SU-DHL-6 (cell line): ENCODE measurements around the gene NKX2-2.

ENCODE experiments used
- H2AFZ ChIP-seq: fragments of 200-600 bp; sonication (generic); 2 replicates; pipeline ENCODE4 v1.6.1; 2014; ENCODE audit warnings: low read depth, mild to moderate bottlenecking, moderate library complexity, mixed read lengths, antibody characterized with exemption, low read length; ENCODE audit not compliant: severe bottlenecking
- H3F3A ChIP-seq: fragments of 200-600 bp; shearing (Covaris generic); 2 replicates; pipeline ENCODE4 v1.6.0; 2016; ENCODE audit warnings: antibody characterized with exemption, mild to moderate bottlenecking; ENCODE audit not compliant: insufficient read depth
- H3K27ac ChIP-seq: fragments of 200-600 bp; sonication (generic); 2 replicates; pipeline ENCODE4 v1.5.1; 2016; ENCODE audit warnings: low read depth, mild to moderate bottlenecking, low read length, moderate library complexity, mixed read lengths
- H3K27me3 ChIP-seq: fragments of 200-600 bp; sonication (generic), shearing (Covaris generic); 2 replicates; pipeline ENCODE4 v1.6.0; 2014; ENCODE audit warnings: mild to moderate bottlenecking, low read length
- H3K36me3 ChIP-seq: fragments of 200-600 bp; sonication (generic); 2 replicates; pipeline ENCODE4 v1.6.1; 2014; ENCODE audit warnings: mild to moderate bottlenecking, low read length, mixed read lengths
- H3K4me2 ChIP-seq: fragments of 300-600, 200-600 bp; shearing (Covaris generic), sonication (generic); 2 replicates; pipeline ENCODE4 v1.6.0; 2014; ENCODE audit warnings: low read length, low read depth, mild to moderate bottlenecking; ENCODE audit not compliant: poor library complexity, severe bottlenecking
- H3K4me3 ChIP-seq: fragments of 200-600 bp; sonication (generic); 2 replicates; pipeline ENCODE4 v1.5.1; 2014; ENCODE audit warnings: antibody characterized with exemption, low read length, mild to moderate bottlenecking, mixed read lengths; ENCODE audit not compliant: insufficient read depth, poor library complexity, severe bottlenecking
- H3K79me2 ChIP-seq: fragments of 200-600 bp; sonication (generic); 2 replicates; pipeline ENCODE4 v1.6.1; 2014; ENCODE audit warnings: mild to moderate bottlenecking, low read length, moderate library complexity; ENCODE audit not compliant: insufficient read depth
- H3K9ac ChIP-seq: fragments of 200-600 bp; sonication (generic); 2 replicates; pipeline ENCODE4 v1.7.0; 2014; ENCODE audit warnings: mild to moderate bottlenecking, low read length
- H3K9me2 ChIP-seq: fragments of 200-600 bp; sonication (generic); replicated peaks from 2 replicates; pipeline ENCODE4 v1.6.1; 2014; ENCODE audit warnings: low read length; ENCODE audit not compliant: insufficient read depth
- H3K9me3 ChIP-seq: fragments of 200-600 bp; sonication (generic); 2 replicates; pipeline ENCODE4 v1.6.1; 2014; ENCODE audit warnings: low read length, mixed read lengths; ENCODE audit not compliant: insufficient read depth
- H4K20me1 ChIP-seq: fragments of 200-600 bp; sonication (generic); 2 replicates; pipeline ENCODE4 v1.6.1; 2014; ENCODE audit warnings: low read depth, mild to moderate bottlenecking, antibody characterized with exemption, low read length, moderate library complexity, mixed read lengths
- CTCF ChIP-seq: fragments of 200-600 bp; sonication (generic); IDR thresholded peaks from one replicate; pipeline ENCODE4 v1.5.1; 2017; ENCODE audit warnings: antibody characterized with exemption, mild to moderate bottlenecking, low read length, moderate library complexity; ENCODE audit not compliant: insufficient read depth, poor library complexity, severe bottlenecking
- EZH2phosphoT487 ChIP-seq: fragments of 200-600 bp; sonication (generic), shearing (Covaris generic); conservative IDR thresholded peaks from 2 replicates; pipeline ENCODE4 v1.6.1; 2018; ENCODE audit warnings: mild to moderate bottlenecking, antibody characterized with exemption, low read length, moderate library complexity, mixed read lengths

Gene NKX2-2

DNA sequence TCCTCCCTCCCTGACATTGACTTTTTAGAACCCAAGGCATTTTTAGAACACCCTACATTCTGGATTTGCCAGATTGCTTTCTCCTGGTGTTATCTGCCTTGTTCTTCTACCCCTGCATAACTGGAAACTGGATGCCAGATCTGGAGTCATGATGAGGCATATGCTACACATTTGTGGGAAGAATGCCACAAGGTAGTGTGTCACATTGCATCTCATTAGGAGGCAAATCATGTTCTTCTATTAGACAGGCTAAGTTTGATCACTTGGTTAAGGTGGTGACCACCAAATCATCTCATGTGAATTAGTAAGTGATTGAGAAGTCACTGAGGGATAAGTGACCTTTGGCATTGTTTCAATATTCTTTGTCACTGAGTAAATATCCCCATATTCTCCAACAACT, 12.9 kb upstream of the NKX2-2 start:
- no peaks in the 10 kb centered on the region for H3K9me3 ChIP-seq
- no peaks in the 10 kb centered on the region for H3F3A ChIP-seq
- no peaks in the 10 kb centered on the region for H3K27me3 ChIP-seq
- no peak overlapping the region for H3K9ac ChIP-seq
- H3K4me2 ChIP-seq: no peak overlapping the region
- H3K4me3 ChIP-seq: no peak overlapping the region
- H3K27ac ChIP-seq: no peak overlapping the region
- TF ChIP-seq CTCF: no peak
- no peak for TF ChIP-seq EZH2phosphoT487
- no peak overlapping the region for H2AFZ ChIP-seq
- H4K20me1 ChIP-seq: no peaks in the 10 kb centered on the region
- H3K9me2 ChIP-seq: no peaks in the 10 kb centered on the region
- no peaks in the 10 kb centered on the region for H3K79me2 ChIP-seq
- H3K36me3 ChIP-seq: no peaks in the 10 kb centered on the region

DNA sequence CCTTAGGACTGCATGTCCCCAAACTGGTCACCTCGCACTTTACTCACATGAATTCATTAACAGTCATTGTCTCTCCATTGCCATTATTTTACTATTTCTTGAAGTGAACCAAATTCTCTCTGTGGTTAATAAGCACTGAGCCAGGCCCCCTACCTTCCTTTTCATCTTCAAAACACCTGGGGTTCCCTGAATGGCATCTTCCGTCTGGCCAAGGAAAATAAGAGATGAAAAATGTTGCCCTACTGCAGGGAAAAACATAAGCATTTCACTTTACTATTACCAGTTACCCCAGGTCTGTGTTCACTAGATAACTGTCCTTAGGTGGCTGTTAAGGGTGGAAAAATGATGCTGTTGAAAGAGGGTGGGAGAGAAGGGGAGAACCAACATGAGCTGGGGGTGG, 10.0 kb upstream of the NKX2-2 start:
- no peaks in the 10 kb centered on the region for H3F3A ChIP-seq
- H2AFZ ChIP-seq: no peak overlapping the region
- H3K4me3 ChIP-seq: no peak overlapping the region
- no peaks in the 10 kb centered on the region for H3K79me2 ChIP-seq
- H3K27ac ChIP-seq: no peak overlapping the region
- no peak for TF ChIP-seq EZH2phosphoT487
- TF ChIP-seq CTCF: no peak
- H3K9me2 ChIP-seq: no peaks in the 10 kb centered on the region
- H3K9me3 ChIP-seq: no peaks in the 10 kb centered on the region
- no peaks in the 10 kb centered on the region for H3K27me3 ChIP-seq
- no peaks in the 10 kb centered on the region for H3K36me3 ChIP-seq
- H4K20me1 ChIP-seq: no peaks in the 10 kb centered on the region
- no peak overlapping the region for H3K9ac ChIP-seq
- H3K4me2 ChIP-seq: no peak overlapping the region

DNA sequence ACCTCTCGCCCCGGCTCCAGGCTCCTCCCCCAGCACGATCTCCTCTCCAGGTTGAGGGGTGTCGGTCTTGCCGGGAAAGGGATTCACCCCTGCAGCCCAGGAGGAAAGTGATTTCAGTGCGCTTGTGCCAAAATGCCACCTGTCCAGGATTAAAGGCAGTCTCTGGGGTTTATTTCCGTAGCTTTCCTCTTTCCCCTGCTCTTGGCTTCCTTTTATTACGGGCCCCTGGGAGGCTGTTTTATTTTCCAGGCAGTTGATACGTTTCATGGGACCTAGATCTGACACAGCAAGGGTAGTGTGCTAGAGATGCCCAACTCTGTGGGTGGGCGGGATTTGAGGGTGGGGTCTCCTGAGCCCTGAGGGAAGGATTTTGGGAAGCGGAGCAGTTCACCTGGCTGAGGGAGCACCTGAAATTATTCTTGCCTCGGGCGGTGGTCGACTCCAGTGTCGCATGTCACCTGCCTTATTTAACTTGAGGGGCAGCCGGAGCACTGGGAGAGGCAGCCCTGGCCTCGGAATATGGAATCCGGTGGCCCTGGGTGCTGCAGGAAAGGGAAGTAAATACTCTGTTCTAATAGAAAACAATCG, 9.5 kb upstream of the NKX2-2 start:
- H3K27ac ChIP-seq: no peak overlapping the region
- H3K9ac ChIP-seq: no peak overlapping the region
- H3K79me2 ChIP-seq: no peaks in the 10 kb centered on the region
- no peaks in the 10 kb centered on the region for H3F3A ChIP-seq
- no peaks in the 10 kb centered on the region for H3K9me3 ChIP-seq
- H3K9me2 ChIP-seq: no peaks in the 10 kb centered on the region
- no peaks in the 10 kb centered on the region for H3K36me3 ChIP-seq
- no peaks in the 10 kb centered on the region for H4K20me1 ChIP-seq
- H3K27me3 ChIP-seq: no peaks in the 10 kb centered on the region
- TF ChIP-seq CTCF (no peak), EZH2phosphoT487 (no peak)
- no peak overlapping the region for H2AFZ ChIP-seq
- no peak overlapping the region for H3K4me3 ChIP-seq
- no peak overlapping the region for H3K4me2 ChIP-seq
